ENCODE data around the gene SLCO6A1. TPM values are rescaled to one million over a fixed set of nuclear protein-coding genes. Genes with fewer than 3 reads are reported as not detected.

The SLCO6A1 gene
- total RNA-seq, 1 donor from 2014 or later: not detected

- H3K27me3 Mint-ChIP-seq: no peaks in the 10 kb centered on the region
- ChIA-PET CTCF (no interaction called here), POLR2A (no interaction called here)
- no peaks in the 10 kb centered on the region for H3K4me1 Mint-ChIP-seq
- no peak for TF ChIP-seq CTCF (IDR thresholded peaks at IDR 0.05)
- H3K36me3 Mint-ChIP-seq (ENCODE audit: low read depth): no peaks in the 10 kb centered on the region
- intact Hi-C loops (cut with micrococcal nuclease): no loop called here
- ATAC-seq (ENCODE audit: low read depth): no peak
- DNase-seq: no peak
- H3K9me3 Mint-ChIP-seq: peaks cover 5% of the 10 kb centered on the region
- no peak overlapping the region for H3K4me3 Mint-ChIP-seq
- H3K27ac Mint-ChIP-seq: no peak overlapping the region
Observed at GRCh38 chr5:102418531-102418930, 80.3 kb downstream of the SLCO6A1 start.

GRCh38 chr5:102414448-102414847 is 84.4 kb downstream of the SLCO6A1 start:
- Mint-ChIP-seq H3K9me3 (no peaks in the 10 kb centered on the region), H3K27me3 (no peaks in the 10 kb centered on the region), H3K4me1 (no peaks in the 10 kb centered on the region), H3K27ac (no peak overlapping the region), H3K36me3 (ENCODE audit: low read depth) (no peaks in the 10 kb centered on the region), H3K4me3 (no peak overlapping the region)
- intact Hi-C loops (cut with micrococcal nuclease): no loop called here
- no peak for DNase-seq
- POLR2A ChIA-PET: no interaction called here
- CTCF ChIA-PET: no interaction called here
- TF ChIP-seq CTCF (IDR thresholded peaks at IDR 0.05): no peak
- no peak for ATAC-seq (ENCODE audit: low read depth)

GRCh38 chr5:102388235-102388634 is 110.6 kb downstream of the SLCO6A1 start:
- DNase-seq: no peak
- Mint-ChIP-seq H3K4me3 (no peak overlapping the region), H3K4me1 (no peaks in the 10 kb centered on the region), H3K9me3 (peaks cover 15% of the 10 kb centered on the region), H3K27me3 (no peaks in the 10 kb centered on the region), H3K36me3 (ENCODE audit: low read depth) (no peaks in the 10 kb centered on the region), H3K27ac (no peak overlapping the region)
- no peak for TF ChIP-seq CTCF (IDR thresholded peaks at IDR 0.05)
- no peak for ATAC-seq (ENCODE audit: low read depth)
- CTCF ChIA-PET: no interaction called here
- POLR2A ChIA-PET: no interaction called here
- intact Hi-C loops (cut with micrococcal nuclease): no loop called here

GRCh38 chr5:102385365-102385764 is 113.4 kb downstream of the SLCO6A1 start:
- Mint-ChIP-seq H3K27me3 (no peaks in the 10 kb centered on the region), H3K27ac (no peak overlapping the region), H3K4me1 (no peaks in the 10 kb centered on the region), H3K9me3 (peaks cover 18% of the 10 kb centered on the region), H3K36me3 (ENCODE audit: low read depth) (no peaks in the 10 kb centered on the region), H3K4me3 (no peak overlapping the region)
- intact Hi-C loops (cut with micrococcal nuclease): no loop called here
- no peak for ATAC-seq (ENCODE audit: low read depth)
- POLR2A ChIA-PET: no interaction called here
- TF ChIP-seq CTCF (IDR thresholded peaks at IDR 0.05): no peak
- CTCF ChIA-PET: no interaction called here
- no peak for DNase-seq

- no peak for DNase-seq
- Mint-ChIP-seq H3K9me3 (peaks cover 11% of the 10 kb centered on the region), H3K4me3 (no peak overlapping the region), H3K27ac (no peak overlapping the region), H3K36me3 (ENCODE audit: low read depth) (no peaks in the 10 kb centered on the region), H3K4me1 (no peaks in the 10 kb centered on the region), H3K27me3 (no peaks in the 10 kb centered on the region)
- intact Hi-C loops (cut with micrococcal nuclease): no loop called here
- no peak for TF ChIP-seq CTCF (IDR thresholded peaks at IDR 0.05)
- ATAC-seq (ENCODE audit: low read depth): no peak
- POLR2A ChIA-PET: no interaction called here
- CTCF ChIA-PET: no interaction called here
Observed at GRCh38 chr5:102380174-102380573, 118.6 kb downstream of the SLCO6A1 start.

Data from activated B cell treated with CpG ODN at 0.5 μM for 24 hours (primary cell).